Stimulated activated CD8-positive, alpha-beta memory T cell treated with anti-CD3 and anti-CD28 coated beads, Interleukin-12 subunit alpha, Interleukin-12 subunit beta, amount 100 ng/mL, for 1 hour (primary cell): ENCODE data around the gene CLCNKA.
A peak's percentile ranks its signal among the peaks of the same experiment; 100 is the strongest.
"Not testable (repeated sequence)": the region's sequence is repeated elsewhere in the genome, so short reads cannot be mapped to it uniquely, and the experiment has no call there.

Source experiments
- DNase-seq: peaks from one replicate; pipeline ENCODE4 v3.0.0-alpha.2; 2020; ENCODE audit warnings: low read depth

CLCNKA gene

DNA sequence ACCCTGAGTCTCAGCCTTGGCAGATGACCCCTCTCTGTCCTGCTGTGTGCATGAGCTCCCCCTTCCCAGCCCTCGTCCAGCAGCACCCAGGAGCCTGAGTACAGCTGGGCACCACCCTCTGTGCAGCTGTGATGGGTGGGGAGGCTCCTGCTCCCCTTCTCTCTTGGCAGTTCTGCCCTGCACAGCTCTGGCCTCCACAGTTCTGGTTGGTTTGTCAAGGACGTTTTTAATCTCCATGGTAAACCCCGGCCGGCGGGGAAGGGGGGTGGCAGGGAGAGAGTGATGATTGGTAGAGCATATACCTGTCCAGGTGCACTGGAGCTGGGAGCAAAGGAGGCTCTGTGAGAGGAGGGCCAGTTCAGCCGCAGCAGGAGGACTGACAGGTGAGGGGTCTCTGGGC lies at the start of gene CLCNKA:
Gene CLCNKA (plus strand): TSS at position 356 of the 400 bp plus-strand sequence. CDS start 584 bp downstream, outside the sequence.
- no peak for DNase-seq

DNA sequence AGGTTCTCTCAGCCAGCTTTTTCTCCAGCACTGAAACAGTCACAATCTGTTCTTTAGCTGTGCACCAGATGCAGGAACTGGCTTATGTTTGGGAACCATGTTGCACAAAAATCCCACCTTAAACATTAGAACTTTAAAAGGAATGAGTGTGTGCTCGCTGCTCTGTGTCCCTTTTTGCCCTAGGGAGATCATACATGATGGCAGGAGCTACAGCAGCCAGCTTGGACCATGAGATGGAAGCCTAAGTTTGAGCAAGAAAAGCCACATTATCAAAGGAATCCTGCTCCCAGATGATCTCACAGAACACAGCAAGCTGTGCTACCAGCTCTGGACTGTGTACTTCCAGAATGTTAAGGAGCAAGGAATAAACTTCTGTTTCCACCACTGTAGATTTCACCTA lies 49.4 kb upstream of the CLCNKA start:
- no peak for DNase-seq

DNA sequence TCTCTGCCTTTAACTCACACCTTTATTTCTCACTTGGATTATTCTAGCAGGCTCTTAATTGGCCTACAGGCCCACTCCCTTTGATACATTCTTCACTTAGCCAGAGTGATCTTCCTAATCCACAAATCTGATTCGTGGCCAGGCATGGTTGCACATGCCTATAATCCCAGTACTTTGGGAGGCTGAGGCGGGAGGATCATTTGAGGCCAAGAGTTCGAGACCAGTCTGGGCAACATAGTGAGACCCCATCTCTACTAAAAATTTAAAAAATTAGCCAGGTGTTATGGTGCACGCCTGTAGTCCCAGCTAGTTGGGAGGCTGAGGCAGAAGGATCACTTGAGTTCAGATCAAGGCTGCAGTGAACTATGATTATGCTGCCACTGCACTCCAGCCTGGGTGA lies 48.1 kb upstream of the CLCNKA start:
- DNase-seq: no peak

DNA sequence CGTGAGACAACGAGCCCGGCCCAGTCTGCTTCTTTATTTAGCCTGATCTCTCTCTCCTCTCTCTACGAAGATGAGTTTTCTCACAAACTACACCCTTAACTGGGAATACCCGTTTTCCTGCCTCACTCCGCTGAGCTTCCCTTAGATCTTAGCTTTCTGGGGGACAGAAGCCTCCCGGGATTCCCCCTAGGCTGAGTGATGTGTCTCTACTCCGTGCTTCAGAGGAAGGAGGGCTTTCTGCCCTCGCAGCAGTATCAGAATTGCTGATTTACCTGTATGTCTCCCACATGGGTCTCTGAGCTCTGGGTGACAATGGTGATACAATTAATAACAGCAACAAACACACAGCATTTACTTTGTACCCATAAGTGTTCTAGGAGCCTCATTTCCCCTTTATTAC lies 47.0 kb upstream of the CLCNKA start:
- DNase-seq: no peak

DNA sequence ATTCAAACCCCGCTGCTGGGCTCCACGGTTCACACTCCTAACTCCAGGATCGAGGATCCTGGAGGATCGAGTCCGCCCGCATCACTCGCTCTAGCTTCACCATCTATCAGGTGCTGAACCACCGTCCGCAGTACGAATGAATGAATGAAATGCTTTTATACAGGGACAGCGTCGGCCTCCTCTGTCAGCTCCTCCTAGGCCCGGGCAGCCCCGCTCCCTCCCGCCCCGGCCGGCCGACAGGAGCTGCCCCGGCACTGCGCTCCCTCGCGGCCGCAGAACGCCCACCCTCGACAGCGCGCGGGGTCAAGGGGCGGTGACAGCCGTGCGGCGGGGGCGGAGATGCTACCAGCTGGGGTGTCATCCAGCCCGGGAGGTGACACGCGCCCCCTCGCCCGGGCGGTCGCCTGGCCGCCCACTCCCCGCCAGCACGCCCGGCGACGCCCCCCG lies 46.5 kb upstream of the CLCNKA start:
- DNase-seq: peak; percentile 59

DNA sequence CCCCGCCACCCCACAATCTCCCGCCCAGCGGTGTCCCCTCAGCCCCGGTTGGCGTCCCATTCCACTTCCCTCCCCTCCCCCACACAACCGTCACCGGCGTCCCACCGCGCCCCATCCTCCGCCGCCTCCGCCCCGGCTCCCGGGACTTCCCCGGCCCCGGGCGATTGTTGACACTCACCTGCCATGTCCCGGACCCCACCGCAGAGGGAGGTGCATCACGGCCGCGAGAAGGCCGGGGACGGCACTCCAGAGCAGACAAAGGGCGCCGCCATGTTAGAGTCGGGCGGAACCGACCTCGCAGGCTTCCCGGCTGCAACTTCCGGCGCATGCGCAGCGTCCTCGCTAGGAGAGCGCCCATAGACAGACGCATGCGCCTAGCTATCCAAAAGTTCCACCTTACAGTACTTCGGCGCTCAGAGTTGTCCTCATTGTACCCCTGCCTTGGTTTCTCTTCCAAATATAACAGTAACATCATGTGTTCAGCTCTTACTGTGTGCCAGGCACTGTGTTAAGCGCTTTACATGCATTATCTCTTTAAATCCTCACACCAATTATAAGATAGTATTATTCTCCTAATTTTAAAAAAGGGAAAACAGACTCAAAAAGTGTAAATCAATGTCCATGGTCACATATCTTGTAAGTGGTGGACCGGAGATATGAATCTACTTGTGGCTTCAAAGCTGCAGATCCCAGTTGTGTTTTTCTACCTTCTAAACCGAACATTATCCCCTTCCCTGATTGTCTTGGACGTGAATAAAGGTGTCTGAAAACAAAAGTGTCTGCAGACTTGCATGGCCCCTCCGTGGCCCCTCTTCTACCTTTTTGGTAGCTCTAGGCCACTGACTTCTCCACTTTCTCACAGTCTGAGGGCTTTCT lies 45.8 kb upstream of the CLCNKA start, which contains the start of gene ZBTB17:
Gene ZBTB17 (minus strand): TSS at position 297 of the 876 bp plus-strand sequence. CDS start 27,606 bp downstream, outside the sequence.
- peak; percentile 90 for DNase-seq

DNA sequence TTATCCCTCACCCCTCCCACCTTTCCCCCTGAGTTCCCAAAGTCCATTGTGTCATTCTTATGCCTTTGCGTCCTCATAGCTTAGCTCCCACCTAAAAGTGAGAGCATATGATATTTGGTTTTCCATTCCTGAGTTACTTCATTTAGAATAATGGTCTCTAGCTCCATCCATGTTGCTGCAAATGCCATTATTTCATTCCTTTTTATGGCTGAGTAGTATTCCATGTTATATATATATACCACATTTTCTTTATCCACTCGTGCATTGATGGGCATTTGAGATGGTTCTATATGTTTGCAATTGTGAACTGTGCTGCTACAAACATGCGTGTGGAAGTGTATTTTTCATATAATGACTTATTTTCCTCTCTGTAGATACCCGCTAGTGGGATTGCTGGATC lies 43.9 kb upstream of the CLCNKA start:
- not testable (repeated sequence) for DNase-seq

DNA sequence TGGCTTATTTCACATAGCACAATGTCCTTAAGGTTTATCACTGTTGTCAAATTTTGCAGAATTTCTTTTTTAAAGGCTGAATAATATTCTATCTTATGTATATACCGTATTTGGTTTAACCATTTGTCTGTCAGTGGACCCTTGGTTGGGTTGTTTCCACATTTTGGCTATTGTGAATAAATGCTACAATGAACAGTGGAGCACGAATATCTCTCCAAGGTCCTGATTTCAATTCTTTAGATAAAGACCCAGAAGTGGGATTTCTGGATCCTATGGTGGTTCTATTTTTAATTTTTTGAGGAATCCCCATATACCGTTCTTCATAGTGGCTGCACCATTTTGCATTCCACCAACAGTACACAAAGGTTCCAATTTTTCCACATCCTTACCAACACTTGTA lies 40.2 kb upstream of the CLCNKA start:
- DNase-seq: no peak

DNA sequence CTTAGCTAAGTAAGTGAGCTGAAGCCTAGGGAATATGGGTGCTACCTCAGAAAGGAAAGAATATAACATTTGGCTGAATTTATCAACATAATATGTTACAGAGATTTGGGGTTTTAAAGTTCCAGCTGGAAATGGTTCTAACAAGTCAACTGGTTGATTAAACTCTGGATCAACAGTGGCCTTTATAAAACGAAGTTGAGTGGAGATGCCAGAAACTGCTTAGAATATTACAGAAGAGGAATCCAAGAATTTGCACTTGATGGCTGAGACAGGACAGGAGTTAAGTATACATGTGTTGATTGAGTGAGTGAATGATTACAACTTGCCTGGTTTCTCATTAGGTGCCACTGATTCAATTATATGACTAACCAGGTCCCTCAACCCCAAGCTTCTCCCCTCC lies 38.6 kb upstream of the CLCNKA start:
- DNase-seq: no peak

DNA sequence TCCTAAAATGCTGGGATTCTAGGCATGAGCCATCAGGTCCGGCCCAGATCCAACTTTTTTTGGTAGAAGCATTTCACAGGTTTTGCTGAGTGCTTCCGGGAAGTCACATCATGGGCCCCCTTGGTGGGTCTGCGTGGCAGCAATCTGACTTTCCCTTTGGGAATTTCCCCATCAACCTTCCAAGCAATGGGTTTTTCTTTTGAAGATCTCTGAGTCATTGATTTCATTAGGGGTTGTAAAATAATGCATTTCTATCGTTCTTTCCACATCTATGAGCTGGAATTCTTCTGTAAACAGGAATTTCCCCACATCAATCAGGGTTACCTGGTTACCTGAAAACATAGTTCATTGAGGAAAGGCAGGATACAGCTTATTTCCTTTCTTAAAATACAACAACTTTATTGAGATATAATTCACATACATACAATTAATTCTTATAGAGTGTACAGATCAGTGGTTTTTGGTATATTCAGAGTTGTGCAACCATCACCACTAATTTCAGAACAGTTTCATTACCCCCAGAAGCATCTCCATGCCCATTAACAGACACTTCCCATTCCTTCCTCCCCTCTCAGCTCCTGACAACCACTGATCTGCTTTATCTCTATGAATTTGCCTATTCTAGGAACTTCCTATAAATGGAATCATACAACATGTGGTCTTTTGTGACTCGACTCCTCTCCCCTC lies 36.1 kb upstream of the CLCNKA start:
- DNase-seq: no peak

DNA sequence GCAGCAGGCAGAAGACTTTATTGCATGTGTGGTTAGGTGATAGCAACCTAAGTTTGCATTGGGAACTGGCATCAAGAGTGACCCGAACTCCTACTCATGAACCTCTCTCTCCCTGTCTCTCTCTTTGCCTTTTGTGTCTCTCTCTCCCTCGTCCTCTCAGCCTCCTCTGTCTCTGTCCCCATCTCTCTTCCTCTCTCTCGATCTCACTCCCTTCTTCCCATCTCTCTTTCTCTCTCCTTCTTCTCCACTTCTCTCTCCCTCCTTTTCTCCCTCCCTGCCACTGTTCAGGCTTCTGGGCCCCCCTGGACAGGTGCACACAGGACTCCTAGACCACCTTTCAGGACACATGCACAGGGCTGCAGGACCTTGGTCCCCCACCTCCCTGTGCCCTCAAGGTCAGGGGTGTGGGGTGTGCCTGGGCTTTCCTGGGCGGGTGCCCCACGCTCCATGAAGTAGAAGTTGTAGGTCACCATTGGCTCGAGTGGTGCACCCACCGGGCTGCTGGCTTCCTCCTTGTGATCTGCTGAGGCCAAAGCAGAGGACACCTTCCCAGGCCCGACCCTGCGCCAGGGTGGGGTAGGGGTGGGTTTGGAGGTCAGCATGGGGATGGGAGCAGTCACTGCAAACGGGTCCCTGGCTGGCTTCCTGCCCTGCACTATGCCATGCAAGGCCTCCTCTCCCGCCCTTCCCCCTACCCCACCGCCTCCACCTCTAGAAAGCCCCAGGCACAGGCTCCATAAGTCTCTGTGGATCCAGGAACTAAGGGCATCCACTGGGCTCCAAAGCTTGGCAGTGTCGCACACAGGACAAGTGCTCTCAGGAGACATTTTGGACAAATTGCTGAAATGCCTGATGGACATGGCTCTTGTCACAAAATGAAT lies 32.7 kb upstream of the CLCNKA start:
- no peak for DNase-seq

DNA sequence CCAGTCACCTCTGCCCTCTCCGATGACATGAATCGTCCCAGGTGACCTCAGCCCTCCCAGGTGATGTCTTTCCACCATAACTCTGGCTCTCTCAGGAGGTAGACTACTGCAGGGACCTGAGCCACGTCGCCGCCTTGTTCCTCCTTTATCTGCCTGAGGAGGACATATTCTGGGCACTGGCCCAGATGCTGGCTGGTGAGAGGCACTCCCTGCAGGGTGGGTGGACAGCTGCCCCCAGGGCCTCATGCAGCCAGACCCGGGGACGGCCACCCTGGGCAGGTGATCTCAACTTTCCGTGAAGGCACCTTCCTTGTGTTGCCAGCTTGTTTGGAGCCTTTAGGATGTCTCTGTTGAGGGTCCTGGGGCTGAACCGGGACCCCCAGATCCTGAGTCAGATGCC lies 32.1 kb upstream of the CLCNKA start:
- no peak for DNase-seq

DNA sequence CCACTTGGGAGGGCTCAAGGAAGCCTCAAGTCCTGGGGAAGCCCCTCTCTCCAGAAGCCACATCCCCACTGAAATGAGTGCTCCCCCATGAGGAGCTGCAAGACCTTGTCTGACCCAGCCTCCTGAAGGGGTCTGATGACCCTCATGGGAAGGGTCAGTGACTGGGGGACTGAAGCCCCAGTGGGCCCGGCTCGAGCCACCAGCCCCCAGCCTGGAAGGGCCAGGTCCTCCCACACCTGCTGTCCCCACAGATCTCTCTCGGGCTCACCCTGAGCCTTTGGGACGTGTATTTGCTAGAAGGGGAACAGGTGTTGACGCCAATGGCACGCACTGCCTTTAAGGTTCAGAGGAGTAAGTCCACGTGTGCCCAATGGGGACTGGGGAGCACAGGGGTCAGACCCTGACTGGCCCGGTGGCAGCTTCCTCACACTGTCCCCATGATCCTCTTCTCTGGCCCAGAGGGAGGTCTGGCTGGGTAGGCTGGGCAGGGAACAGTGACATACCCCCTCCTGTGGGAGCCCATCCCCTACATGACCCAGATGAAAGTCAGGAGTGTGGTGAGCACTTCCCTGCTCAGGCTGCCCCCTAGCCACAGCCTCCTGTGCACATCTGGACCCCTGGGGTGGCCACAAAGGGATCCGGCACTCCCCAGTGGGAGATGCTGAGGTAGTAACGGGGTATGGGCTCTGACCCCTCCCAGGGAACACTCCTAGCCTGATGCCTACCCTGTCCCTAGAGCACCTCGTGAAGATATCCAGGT lies 30.2 kb upstream of the CLCNKA start:
- DNase-seq: no peak

DNA sequence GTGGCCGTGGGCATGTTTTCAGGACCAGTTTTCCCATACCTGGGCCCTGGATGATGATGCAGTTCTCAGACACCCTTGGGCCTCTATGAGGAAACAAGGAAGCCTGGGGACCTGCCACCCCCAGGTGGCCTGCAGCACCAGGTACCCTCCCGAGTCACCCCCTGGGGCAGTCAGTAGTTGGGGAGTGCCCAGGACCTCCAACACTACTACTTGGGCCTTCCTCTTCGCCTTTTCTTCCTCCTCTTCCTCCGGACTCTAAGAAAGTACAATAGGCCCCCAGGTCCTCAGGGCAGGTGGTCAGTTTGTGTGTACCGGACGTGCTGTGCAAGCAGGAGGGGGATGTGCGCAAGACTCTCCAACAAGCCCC lies 29.7 kb upstream of the CLCNKA start:
- no peak for DNase-seq

DNA sequence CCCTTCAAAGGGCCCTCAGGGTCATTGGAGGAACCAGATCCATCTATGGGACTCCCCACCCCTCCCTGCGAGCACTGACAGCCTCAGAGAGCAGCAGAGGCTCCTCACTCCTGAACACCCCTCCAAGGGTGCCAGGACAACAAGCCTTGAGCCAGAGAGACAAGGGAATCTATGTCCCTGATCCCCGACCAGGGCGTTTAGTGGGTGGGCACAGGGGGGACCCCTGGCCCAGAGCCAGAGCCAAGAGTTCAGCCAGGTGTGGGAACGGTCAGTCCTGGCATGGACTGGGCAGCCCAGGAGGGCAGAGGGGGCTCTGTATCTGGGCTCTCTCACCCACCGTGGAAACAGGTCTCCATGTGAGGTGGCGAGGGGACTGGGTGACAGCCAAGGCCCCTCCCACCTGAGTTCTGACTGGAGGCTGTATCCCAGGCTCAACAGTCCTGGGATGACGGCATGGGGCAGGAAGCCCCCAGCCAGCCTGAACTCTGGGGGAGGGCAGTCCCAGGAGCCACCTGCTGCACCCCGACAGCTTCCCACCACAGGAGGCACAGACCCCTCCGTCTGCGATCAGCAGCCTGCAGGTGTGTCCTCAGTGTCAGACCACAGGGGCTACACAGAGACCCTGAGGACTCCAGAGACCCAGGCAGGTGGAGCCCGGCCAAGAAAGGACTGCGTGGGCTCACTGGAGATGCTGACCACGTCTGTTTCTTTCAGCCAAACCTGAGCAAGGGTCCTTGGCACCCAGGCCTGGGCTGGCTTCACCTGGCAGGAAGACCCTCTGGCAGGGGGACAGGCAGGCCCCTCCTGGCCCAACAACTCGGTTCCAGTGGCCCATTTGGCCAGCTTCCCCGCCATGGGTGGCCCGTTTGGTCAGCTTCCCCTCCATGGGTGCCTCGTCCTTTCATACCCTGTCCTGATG lies 29.0 kb upstream of the CLCNKA start:
- no peak for DNase-seq

DNA sequence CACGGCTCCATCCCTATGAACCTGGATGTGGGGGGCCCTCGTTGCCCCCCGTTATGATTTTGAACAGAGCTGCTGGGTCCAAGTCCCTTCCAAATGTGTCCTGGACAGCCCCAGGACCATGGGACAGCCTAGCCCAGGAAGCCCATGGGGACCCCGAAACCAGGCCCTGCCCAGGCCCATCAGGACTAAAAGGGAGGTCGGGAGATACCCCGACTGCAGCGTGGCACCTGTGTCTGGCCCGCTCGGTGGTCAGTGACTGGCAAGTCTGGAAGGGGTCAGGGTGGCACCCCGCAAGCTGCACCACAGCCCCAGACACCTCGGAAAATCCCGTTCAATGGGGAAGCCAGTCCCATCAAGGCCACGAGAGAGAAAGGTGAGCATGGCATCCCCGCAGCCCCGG lies 28.2 kb upstream of the CLCNKA start:
- no peak for DNase-seq

DNA sequence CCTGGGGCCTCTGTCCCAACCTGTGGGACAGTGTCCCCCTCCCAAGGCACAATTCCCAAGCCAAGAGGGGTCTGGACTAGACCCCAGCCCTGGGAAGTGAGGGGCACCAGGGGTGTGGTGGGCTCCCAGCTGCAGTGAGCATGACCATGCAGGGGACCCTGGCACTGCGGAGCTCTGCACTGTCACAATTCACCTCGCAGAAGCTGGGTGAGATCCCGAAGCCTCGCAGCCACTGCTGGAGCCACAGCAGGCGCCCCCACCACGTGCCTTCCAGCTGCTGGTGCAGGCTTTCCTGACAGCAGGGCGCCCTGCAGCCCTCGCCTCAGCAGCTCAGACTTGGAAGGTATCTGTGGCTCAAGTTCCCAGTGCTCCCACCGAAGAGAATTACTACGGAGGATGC lies 27.8 kb upstream of the CLCNKA start:
- DNase-seq: no peak

DNA sequence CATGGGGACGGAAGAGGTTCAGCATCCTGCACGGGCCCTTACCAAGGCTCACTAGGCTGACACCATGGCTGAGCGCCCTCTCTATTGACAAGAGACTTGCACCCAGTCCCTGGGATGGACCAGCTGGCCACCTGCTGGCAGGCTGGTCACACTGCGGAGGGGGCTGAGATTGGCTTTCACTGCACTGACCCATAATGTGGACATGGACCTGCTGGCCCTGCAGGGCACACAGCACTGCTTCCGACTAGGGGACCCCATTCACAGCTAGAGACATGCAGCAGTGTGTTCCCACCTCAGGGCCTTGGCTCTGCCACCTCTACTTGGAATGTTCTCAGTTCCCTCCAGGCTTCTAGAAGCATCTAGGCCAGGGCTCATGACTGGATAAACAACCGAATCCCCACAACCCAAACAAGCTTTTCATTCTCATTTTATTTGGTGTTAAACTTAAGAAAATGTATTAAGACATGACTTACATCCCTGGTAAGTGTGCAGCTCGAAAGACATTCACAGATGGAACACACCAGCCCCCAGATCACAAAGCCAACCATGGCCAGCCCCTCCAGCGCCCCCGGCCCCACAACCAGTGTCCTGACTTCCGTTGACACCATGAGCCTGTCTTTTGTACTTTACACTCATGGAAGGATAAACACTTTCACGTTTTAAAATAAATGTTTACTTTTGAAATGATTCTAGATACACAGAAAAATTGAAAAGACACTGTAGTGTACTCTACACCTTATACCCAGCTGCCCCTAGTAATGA lies 27.1 kb upstream of the CLCNKA start:
- DNase-seq: peak; percentile 12

DNA sequence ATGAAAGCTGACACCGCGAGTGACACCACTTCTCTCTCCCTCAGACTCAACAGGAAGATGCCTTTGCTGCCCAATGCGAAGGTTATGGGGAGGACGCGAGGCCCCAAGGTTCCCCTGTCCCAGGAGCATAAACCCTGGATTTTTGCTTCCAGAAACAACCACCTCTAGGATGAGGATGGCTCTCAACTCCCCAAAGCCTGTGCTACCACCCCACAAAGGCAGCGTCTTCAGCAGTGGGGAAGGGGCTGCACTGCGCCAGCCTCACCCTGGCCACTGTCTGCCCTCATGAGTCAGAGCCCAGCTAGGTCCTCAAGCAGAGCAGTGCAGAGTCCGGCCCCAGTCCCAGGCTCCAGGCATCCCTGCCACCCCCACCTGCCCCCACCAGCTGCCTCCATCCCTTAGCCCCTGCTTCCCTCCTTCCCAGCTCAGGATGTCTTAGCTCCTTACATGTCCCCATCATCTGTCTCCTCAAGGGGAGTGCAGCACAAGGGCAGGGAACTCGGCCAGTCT lies 24.7 kb upstream of the CLCNKA start:
- no peak for DNase-seq
